HG03039 (cell line): ENCODE measurements around the gene DOCK8.
"Not testable (repeated sequence)": the region's sequence is repeated elsewhere in the genome, so short reads cannot be mapped to it uniquely, and the experiment has no call there.

ENCODE experiments used
- ATAC-seq: cut with Tn5 transposase; IDR thresholded peaks from one replicate; pipeline ENCODE4 v1.9.1; 2021; ENCODE audit warnings: mild to moderate bottlenecking, moderate library complexity; ENCODE audit not compliant: unreplicated experiment

Gene DOCK8

GRCh38 chr9:224582-225520, 10.2 kb downstream of the DOCK8 start:
- no peak for ATAC-seq

GRCh38 chr9:227860-228259, 13.2 kb downstream of the DOCK8 start:
- no peak for ATAC-seq

- ATAC-seq = no peak
Measured at GRCh38 chr9:228929-229695, 14.4 kb downstream of the DOCK8 start.

GRCh38 chr9:231625-232024, 17.0 kb downstream of the DOCK8 start:
- not testable (repeated sequence) for ATAC-seq

GRCh38 chr9:233708-234107, 19.0 kb downstream of the DOCK8 start:
- not testable (repeated sequence) for ATAC-seq

- ATAC-seq = no peak
Measured at GRCh38 chr9:237141-237857, 22.6 kb downstream of the DOCK8 start.

- ATAC-seq = no peak
Measured at GRCh38 chr9:237858-238345, 23.2 kb downstream of the DOCK8 start.

- ATAC-seq = no peak
Measured at GRCh38 chr9:242461-243080, 27.9 kb downstream of the DOCK8 start.

- no peak for ATAC-seq
Measured at GRCh38 chr9:248278-248961, 33.8 kb downstream of the DOCK8 start.

- ATAC-seq = no peak
Measured at GRCh38 chr9:249025-249424, 34.4 kb downstream of the DOCK8 start.

- ATAC-seq = no peak
Measured at GRCh38 chr9:250039-250438, 35.4 kb downstream of the DOCK8 start.

GRCh38 chr9:250625-251024, 36.0 kb downstream of the DOCK8 start:
- ATAC-seq = no peak

GRCh38 chr9:251398-251797, 36.7 kb downstream of the DOCK8 start:
- ATAC-seq = no peak

- ATAC-seq = no peak
Measured at GRCh38 chr9:253539-253938, 38.9 kb downstream of the DOCK8 start.

GRCh38 chr9:254516-254915, 39.9 kb downstream of the DOCK8 start:
- ATAC-seq = no peak

- ATAC-seq = no peak
Measured at GRCh38 chr9:257957-258356, 43.3 kb downstream of the DOCK8 start.

- ATAC-seq = no peak
Measured at GRCh38 chr9:259405-260404, 45.0 kb downstream of the DOCK8 start.

GRCh38 chr9:264231-264630, 49.6 kb downstream of the DOCK8 start:
- no peak for ATAC-seq
